ENCODE data around the gene CSTF1.

DNA sequence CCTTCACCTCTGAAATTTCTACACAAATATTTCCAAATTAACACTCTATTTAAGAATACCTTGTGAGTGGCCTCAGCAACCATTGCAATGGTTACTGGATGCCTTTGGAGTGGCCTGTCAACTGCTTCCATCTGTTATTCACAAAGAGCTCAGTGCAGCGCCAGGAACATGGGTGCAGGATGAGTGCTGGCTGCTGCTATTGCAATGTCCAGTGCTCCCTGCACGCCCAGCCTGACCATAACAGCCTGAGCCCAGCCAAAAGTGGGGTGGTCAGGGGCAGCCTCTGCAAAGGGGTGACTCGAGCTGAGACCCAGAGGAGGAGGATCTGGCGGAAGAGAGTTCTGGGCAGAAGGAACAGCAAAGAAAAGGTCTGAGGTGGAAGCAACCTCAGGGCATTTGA is 38.0 kb downstream of the CSTF1 start:
- TF ChIP-seq, protein P1, sequence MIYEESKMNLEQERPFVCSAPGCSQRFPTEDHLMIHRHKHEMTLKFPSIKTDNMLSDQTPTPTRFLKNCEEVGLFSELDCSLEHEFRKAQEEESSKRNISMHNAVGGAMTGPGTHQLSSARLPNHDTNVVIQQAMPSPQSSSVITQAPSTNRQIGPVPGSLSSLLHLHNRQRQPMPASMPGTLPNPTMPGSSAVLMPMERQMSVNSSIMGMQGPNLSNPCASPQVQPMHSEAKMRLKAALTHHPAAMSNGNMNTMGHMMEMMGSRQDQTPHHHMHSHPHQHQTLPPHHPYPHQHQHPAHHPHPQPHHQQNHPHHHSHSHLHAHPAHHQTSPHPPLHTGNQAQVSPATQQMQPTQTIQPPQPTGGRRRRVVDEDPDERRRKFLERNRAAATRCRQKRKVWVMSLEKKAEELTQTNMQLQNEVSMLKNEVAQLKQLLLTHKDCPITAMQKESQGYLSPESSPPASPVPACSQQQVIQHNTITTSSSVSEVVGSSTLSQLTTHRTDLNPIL (CRISPR knock-in tag; IDR thresholded peaks at IDR 0.05; ENCODE audit: low read depth): no peak
- TF ChIP-seq TCF4 (CRISPR knock-in tag; IDR thresholded peaks at IDR 0.05; ENCODE audit: borderline replicate concordance) (no peak), TOX (CRISPR knock-in tag; IDR thresholded peaks at IDR 0.05; ENCODE audit: borderline replicate concordance) (no peak), ZFP30 (CRISPR knock-in tag; IDR thresholded peaks at IDR 0.05) (no peak), BACH2 (CRISPR knock-in tag; IDR thresholded peaks at IDR 0.05; ENCODE audit: borderline replicate concordance) (no peak), ESRRG (CRISPR knock-in tag; IDR thresholded peaks at IDR 0.05) (no peak), ZFP3 (CRISPR knock-in tag; IDR thresholded peaks at IDR 0.05) (no peak)
